Fibroblast of peridontal ligament (primary cell): ENCODE data around the gene LY6G5C.

ENCODE experiments used
- DNase-seq: peaks from one replicate; pipeline ENCODE4 v3.0.0-alpha.2; 2010; ENCODE audit errors: extremely low read depth

The LY6G5C gene

GRCh38 chr6:31641370-31641769 is 39.5 kb downstream of the LY6G5C start:
- no peak for DNase-seq

- DNase-seq: no peak
Observed at GRCh38 chr6:31640612-31641011, 40.3 kb downstream of the LY6G5C start.

GRCh38 chr6:31639449-31639861 is 41.4 kb downstream of the LY6G5C start:
- DNase-seq: peak; percentile 55

- DNase-seq: no peak
Observed at GRCh38 chr6:31639043-31639442, 41.8 kb downstream of the LY6G5C start.

- DNase-seq: no peak
Observed at GRCh38 chr6:31636698-31637596, 43.9 kb downstream of the LY6G5C start.

GRCh38 chr6:31634969-31635575 is 45.8 kb downstream of the LY6G5C start:
- DNase-seq: no peak

- peak; percentile 14 for DNase-seq
Observed at GRCh38 chr6:31634131-31634530, 46.7 kb downstream of the LY6G5C start.

- no peak for DNase-seq
Observed at GRCh38 chr6:31633447-31633846, 47.4 kb downstream of the LY6G5C start.

- no peak for DNase-seq
Observed at GRCh38 chr6:31632279-31632946, 48.5 kb downstream of the LY6G5C start.

- no peak for DNase-seq
Observed at GRCh38 chr6:31631681-31632278, 49.1 kb downstream of the LY6G5C start.

- DNase-seq: no peak
Observed at GRCh38 chr6:31631209-31631608, 49.7 kb downstream of the LY6G5C start.

- no peak for DNase-seq
Observed at GRCh38 chr6:31630177-31630934, 50.5 kb downstream of the LY6G5C start.

- no peak for DNase-seq
Observed at GRCh38 chr6:31629014-31629413, 51.9 kb downstream of the LY6G5C start.

- DNase-seq: no peak
Observed at GRCh38 chr6:31627690-31628287, 53.1 kb downstream of the LY6G5C start.

GRCh38 chr6:31626952-31627351 is 53.9 kb downstream of the LY6G5C start:
- DNase-seq: no peak
